ENCODE data around the gene BCL7C. TPM values are rescaled to one million over a fixed set of nuclear protein-coding genes. Genes with fewer than 3 reads are reported as not detected.
A peak's percentile ranks its signal among the peaks of the same experiment; 100 is the strongest.

BCL7C gene
- total RNA-seq, 1 donor from 2014 or later = 34.6 TPM

DNA sequence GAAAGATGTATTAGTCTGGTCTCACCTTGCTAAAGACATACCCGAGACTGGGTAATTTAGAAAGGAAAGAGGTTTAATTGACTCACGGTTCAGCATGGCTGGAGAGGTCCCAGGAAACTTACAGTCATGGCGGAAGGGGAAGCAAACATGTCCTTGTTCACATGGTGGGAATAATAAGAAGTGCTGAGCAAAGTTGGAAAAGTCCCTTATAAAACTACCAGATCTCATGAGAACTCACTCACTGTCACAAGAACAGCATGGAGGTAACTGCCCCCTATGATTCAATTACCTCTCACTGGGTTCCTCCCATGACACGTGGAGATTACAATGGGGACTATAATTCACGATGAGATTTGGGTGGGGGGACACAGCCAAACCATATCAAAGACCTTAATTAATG lies 53.3 kb downstream of the BCL7C start:
- DNase-seq (ENCODE audit: low spot score) = no peak
- no peaks in the 10 kb centered on the region for H3K9me3 Mint-ChIP-seq (ENCODE audit: low read depth)

DNA sequence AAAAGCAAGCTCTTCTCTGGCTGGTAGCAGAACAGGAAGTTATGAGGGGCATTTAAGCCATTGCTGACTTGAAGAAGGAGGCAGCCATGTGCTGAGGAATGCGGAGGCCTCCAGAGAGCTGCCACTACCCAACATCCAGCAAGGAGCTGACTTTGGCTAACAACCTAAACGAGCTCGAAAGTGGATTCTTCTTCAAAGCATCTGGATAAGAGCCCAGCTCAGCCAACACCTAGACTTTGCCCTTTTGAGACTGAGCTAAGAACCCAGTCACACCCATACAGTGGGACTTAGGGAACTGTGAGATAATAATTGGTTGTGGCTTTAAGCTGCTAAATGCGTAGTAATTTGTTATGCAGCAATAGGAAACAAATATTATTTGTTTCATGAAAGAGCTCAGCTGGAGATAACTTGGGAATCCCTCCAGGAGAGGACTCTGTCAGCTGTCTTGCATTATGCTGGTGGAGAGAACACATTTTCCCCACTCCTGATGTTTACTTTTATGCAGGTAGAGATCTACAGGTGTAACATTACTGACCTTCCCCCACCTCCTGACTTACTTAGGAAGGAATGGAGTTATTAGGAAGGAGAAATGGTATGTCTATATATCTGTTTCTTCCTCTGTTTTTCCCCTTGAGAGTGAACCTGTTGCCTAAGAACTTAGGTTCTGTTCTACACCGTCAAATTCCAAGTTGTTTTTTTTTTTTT lies 54.2 kb downstream of the BCL7C start:
- TF ChIP-seq, protein P1, sequence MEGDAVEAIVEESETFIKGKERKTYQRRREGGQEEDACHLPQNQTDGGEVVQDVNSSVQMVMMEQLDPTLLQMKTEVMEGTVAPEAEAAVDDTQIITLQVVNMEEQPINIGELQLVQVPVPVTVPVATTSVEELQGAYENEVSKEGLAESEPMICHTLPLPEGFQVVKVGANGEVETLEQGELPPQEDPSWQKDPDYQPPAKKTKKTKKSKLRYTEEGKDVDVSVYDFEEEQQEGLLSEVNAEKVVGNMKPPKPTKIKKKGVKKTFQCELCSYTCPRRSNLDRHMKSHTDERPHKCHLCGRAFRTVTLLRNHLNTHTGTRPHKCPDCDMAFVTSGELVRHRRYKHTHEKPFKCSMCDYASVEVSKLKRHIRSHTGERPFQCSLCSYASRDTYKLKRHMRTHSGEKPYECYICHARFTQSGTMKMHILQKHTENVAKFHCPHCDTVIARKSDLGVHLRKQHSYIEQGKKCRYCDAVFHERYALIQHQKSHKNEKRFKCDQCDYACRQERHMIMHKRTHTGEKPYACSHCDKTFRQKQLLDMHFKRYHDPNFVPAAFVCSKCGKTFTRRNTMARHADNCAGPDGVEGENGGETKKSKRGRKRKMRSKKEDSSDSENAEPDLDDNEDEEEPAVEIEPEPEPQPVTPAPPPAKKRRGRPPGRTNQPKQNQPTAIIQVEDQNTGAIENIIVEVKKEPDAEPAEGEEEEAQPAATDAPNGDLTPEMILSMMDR (IDR thresholded peaks at IDR 0.05) = no peak
- Mint-ChIP-seq H3K4me3 (ENCODE audit: unreplicated experiment) (no peak overlapping the region), H3K27ac (ENCODE audit: unreplicated experiment) (no peak overlapping the region), H3K36me3 (ENCODE audit: low read depth) (no peaks in the 10 kb centered on the region), H3K9me3 (ENCODE audit: low read depth) (no peaks in the 10 kb centered on the region), H3K4me1 (ENCODE audit: low read depth) (peaks cover 2% of the 10 kb centered on the region), H3K27me3 (ENCODE audit: low read depth) (no peaks in the 10 kb centered on the region)
- DNase-seq (ENCODE audit: low spot score) = no peak

More for the DNA sequence above, 53.3 kb downstream of the BCL7C start:
- Mint-ChIP-seq H3K27ac (ENCODE audit: unreplicated experiment) (no peak overlapping the region), H3K27me3 (ENCODE audit: low read depth) (no peaks in the 10 kb centered on the region), H3K36me3 (ENCODE audit: low read depth) (no peaks in the 10 kb centered on the region), H3K4me1 (ENCODE audit: low read depth) (peaks cover 9% of the 10 kb centered on the region), H3K4me3 (ENCODE audit: unreplicated experiment) (no peak overlapping the region)
- TF ChIP-seq, protein P1 (IDR thresholded peaks at IDR 0.05) = no peak

DNA sequence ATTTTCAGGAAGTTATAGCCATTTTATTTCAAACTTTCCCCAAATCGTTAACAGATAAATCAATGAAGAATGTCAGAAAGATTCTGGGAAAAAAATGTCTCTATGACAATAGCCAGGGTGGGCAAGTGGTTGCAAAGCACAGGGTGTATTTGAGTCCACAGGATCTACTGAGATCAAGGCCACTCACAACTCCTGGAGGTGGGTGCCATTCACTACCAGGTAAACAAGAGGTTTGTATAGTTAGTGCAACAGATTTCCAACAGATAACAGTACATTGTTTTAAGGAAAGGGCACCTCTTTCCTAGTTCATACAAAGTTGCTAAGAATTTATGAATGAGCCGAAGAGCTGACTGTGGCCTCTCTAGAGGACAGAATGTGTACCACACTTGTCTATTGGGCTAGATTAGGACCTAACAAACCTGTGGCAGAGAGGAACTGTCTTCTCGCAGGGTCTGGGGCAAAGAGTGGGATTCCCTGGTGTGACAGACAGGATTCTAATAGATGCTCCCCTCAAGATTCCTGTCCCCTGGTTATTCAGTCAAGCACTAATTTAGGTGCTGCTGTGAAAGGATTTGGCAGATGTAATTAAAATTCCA lies 54.9 kb downstream of the BCL7C start:
- Mint-ChIP-seq H3K9me3 (ENCODE audit: low read depth) (no peaks in the 10 kb centered on the region), H3K4me1 (ENCODE audit: low read depth) (no peaks in the 10 kb centered on the region), H3K27me3 (ENCODE audit: low read depth) (no peaks in the 10 kb centered on the region), H3K36me3 (ENCODE audit: low read depth) (no peaks in the 10 kb centered on the region), H3K27ac (ENCODE audit: unreplicated experiment) (no peak overlapping the region), H3K4me3 (ENCODE audit: unreplicated experiment) (no peak overlapping the region)
- no peak for DNase-seq (ENCODE audit: low spot score)
- TF ChIP-seq, protein P1 (IDR thresholded peaks at IDR 0.05) = peak; percentile 22

DNA sequence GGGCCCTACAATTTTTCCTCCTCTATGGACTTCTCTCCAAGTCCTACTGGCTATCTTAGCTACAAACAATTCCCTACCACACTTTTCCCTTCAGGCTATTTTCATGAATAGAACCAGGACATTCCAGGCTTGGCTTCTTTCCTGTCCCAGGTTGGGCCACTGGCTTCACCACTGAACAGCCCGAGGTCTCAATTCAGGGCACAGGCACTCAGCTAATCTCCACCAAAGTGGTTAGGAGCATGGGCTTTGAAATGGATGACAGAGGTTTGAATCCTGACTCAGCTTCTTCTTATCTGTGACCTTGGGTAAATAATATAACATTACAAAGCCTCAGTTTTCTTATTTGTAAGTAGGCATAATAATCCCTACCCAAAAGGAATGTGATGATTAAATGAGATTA lies 56.0 kb downstream of the BCL7C start:
- TF ChIP-seq, protein P1 (IDR thresholded peaks at IDR 0.05) = no peak
- no peak overlapping the region for H3K27ac Mint-ChIP-seq (ENCODE audit: unreplicated experiment)
- DNase-seq (ENCODE audit: low spot score) = no peak
- no peaks in the 10 kb centered on the region for H3K9me3 Mint-ChIP-seq (ENCODE audit: low read depth)
- no peak overlapping the region for H3K4me3 Mint-ChIP-seq (ENCODE audit: unreplicated experiment)
- H3K4me1 Mint-ChIP-seq (ENCODE audit: low read depth) = no peaks in the 10 kb centered on the region
- H3K27me3 Mint-ChIP-seq (ENCODE audit: low read depth) = no peaks in the 10 kb centered on the region
- H3K36me3 Mint-ChIP-seq (ENCODE audit: low read depth) = peaks cover 2% of the 10 kb centered on the region

Small RNAs within 50 kb of the gene (microRNA-seq; reads per million reads assigned to microRNA genes)
- gene MIR4519 (ENCODE audit: borderline number of aligned reads) = not detected
- gene MIR762 (ENCODE audit: borderline number of aligned reads) = not detected

Other genes with a start within 250 kb of the BCL7C start
- gene PRR14, start 243.1 kb downstream of the BCL7C start, total RNA-seq = 33.5 to 46.9 TPM (median 42.0 TPM) in 3 replicates
- 49.9 to 54.5 TPM (median 52.8 TPM) in 3 replicates for gene FBRS, start 235.6 kb downstream of the BCL7C start, total RNA-seq
- gene SRCAP, start 194.9 kb downstream of the BCL7C start, total RNA-seq = 49.2 to 63.9 TPM (median 52.5 TPM) in 3 replicates
- 18.8 to 28.1 TPM (median 19.0 TPM) in 3 replicates for gene PHKG2, start 145.7 kb downstream of the BCL7C start, total RNA-seq
- gene CFAP119, start 132.0 kb downstream of the BCL7C start, total RNA-seq = 6.3 to 10.0 TPM (median 7.1 TPM) in 3 replicates
- 71.1 to 104 TPM (median 78.6 TPM) in 3 replicates for gene RNF40, start 131.8 kb downstream of the BCL7C start, total RNA-seq
- 18.8 to 20.2 TPM (median 18.9 TPM) in 3 replicates for gene ZNF629, start 106.9 kb downstream of the BCL7C start, total RNA-seq
- 3.7 to 5.7 TPM (median 4.2 TPM) in 3 replicates for gene CTF1, start 2.5 kb upstream of the BCL7C start, total RNA-seq
- 19.4 to 21.5 TPM (median 20.5 TPM) in 3 replicates for gene FBXL19, start 29.5 kb upstream of the BCL7C start, total RNA-seq
- 10.3 to 16.0 TPM (median 15.6 TPM) in 3 replicates for gene ORAI3, start 55.0 kb upstream of the BCL7C start, total RNA-seq
- gene SETD1A, start 63.7 kb upstream of the BCL7C start, total RNA-seq = 15.0 to 18.0 TPM (median 15.8 TPM) in 3 replicates
- gene HSD3B7, start 91.1 kb upstream of the BCL7C start, total RNA-seq = 10.8 to 12.4 TPM (median 12.3 TPM) in 3 replicates
- 1.4 to 4.0 TPM (median 1.7 TPM) in 3 replicates for gene STX1B, start 116.6 kb upstream of the BCL7C start, total RNA-seq
- gene STX4, start 139.5 kb upstream of the BCL7C start, total RNA-seq = 43.4 to 54.1 TPM (median 48.0 TPM) in 3 replicates
- gene ZNF668, start 180.2 kb upstream of the BCL7C start, total RNA-seq = 14.1 to 18.9 TPM (median 15.2 TPM) in 3 replicates
- gene ZNF646, start 180.3 kb upstream of the BCL7C start, total RNA-seq = 13.8 to 17.3 TPM (median 15.2 TPM) in 3 replicates
- gene PRSS53, start 194.9 kb upstream of the BCL7C start, total RNA-seq = 3.3 to 7.0 TPM (median 5.9 TPM) in 3 replicates
- 167 to 199 TPM (median 193 TPM) in 3 replicates for gene VKORC1, start 200.7 kb upstream of the BCL7C start, total RNA-seq
- 36.3 to 44.5 TPM (median 41.9 TPM) in 3 replicates for gene BCKDK, start 214.3 kb upstream of the BCL7C start, total RNA-seq
- 28.3 to 43.2 TPM (median 34.7 TPM) in 3 replicates for gene KAT8, start 223.6 kb upstream of the BCL7C start, total RNA-seq
- not detected in 3 replicates for gene PRSS8, start 241.7 kb upstream of the BCL7C start, total RNA-seq

All from chondrocyte (in vitro differentiated cells).